Omental fat pad (tissue), 4 donors: Measurements from ENCODE around the gene PLXND1. TPM values are rescaled to one million over a fixed set of nuclear protein-coding genes. Genes with fewer than 3 reads are reported as not detected.
A peak's percentile ranks its signal among the peaks of the same experiment; 100 is the strongest.

Experiments used
- ATAC-seq: fragments of 150-250 bp; one replicate; pipeline ENCODE4 v1.9.1; 2016; ENCODE audit warnings: mild to moderate bottlenecking, moderate library complexity; ENCODE audit not compliant: low FRiP score
- DNase-seq: peaks from one replicate; pipeline ENCODE4 v3.0.0-alpha.2; 2019; ENCODE audit warnings: low spot score
- CTCF ChIP-seq, 3 donors: fragments of 450-650 bp; IDR thresholded peaks; one replicate each; pipeline ENCODE4 v1.5.1; 2016 to 2017; ENCODE audit warnings: antibody characterized with exemption in 3 of 3, mild to moderate bottlenecking in 3 of 3, moderate library complexity in 2 of 3
- total RNA-seq, 4 donors: library from RNA; depleted of rRNA; stranded (reverse); fragments of >200 nt; gene quantifications; one replicate each; pipeline ENCODE4 v1.1.0, GENCODE V29; 2016

PLXND1 gene
- total RNA-seq, 4 donors from 2014 or later, result 82.7 to 364 (median 170) TPM

- DNase-seq, result no peak
- TF ChIP-seq CTCF (IDR thresholded peaks at IDR 0.05), result no peak
- ATAC-seq, result no peak
These were observed 2.6 kb upstream of the PLXND1 start for GRCh38 chr3:129608936-129609590.

GRCh38 chr3:129608087-129608935, 1.8 kb upstream of the PLXND1 start:
- no peak for TF ChIP-seq CTCF (IDR thresholded peaks at IDR 0.05)
- DNase-seq (no peak), ATAC-seq (no peak)

GRCh38 chr3:129607391-129608068, 1.1 kb upstream of the PLXND1 start:
- no peak for ATAC-seq

GRCh38 chr3:129605922-129606635, 397 bp downstream of the PLXND1 start:
- TF ChIP-seq CTCF (IDR thresholded peaks at IDR 0.05), result no peak
- no peak for DNase-seq
- peak; percentile 7 for ATAC-seq

More at GRCh38 chr3:129607391-129608068, 1.1 kb upstream of the PLXND1 start:
- no peak for TF ChIP-seq CTCF (IDR thresholded peaks at IDR 0.05)
- DNase-seq, result no peak

- ATAC-seq (peak; percentile 20), DNase-seq (no peak)
- no peak for TF ChIP-seq CTCF (IDR thresholded peaks at IDR 0.05)
These were observed 1.1 kb downstream of the PLXND1 start for GRCh38 chr3:129605203-129605921.

- no peak for TF ChIP-seq CTCF (IDR thresholded peaks at IDR 0.05)
- no peak for ATAC-seq
- no peak for DNase-seq
These were observed 1.7 kb downstream of the PLXND1 start for GRCh38 chr3:129604767-129605166.
